Stimulated activated CD4-positive, alpha-beta T cell treated with anti-CD3 and anti-CD28 coated beads, Interleukin-12 subunit alpha, Interleukin-12 subunit beta, amount 100 ng/mL, for 48 hours (primary cell): ENCODE results near the gene MAP3K4.

Source experiments
- DNase-seq, 3 donors: peaks; one replicate each; pipeline ENCODE4 v3.0.0-alpha.2; 2020; ENCODE audit warnings: low read depth in 2 of 3, low spot score in 1 of 3

Gene MAP3K4, protein sequence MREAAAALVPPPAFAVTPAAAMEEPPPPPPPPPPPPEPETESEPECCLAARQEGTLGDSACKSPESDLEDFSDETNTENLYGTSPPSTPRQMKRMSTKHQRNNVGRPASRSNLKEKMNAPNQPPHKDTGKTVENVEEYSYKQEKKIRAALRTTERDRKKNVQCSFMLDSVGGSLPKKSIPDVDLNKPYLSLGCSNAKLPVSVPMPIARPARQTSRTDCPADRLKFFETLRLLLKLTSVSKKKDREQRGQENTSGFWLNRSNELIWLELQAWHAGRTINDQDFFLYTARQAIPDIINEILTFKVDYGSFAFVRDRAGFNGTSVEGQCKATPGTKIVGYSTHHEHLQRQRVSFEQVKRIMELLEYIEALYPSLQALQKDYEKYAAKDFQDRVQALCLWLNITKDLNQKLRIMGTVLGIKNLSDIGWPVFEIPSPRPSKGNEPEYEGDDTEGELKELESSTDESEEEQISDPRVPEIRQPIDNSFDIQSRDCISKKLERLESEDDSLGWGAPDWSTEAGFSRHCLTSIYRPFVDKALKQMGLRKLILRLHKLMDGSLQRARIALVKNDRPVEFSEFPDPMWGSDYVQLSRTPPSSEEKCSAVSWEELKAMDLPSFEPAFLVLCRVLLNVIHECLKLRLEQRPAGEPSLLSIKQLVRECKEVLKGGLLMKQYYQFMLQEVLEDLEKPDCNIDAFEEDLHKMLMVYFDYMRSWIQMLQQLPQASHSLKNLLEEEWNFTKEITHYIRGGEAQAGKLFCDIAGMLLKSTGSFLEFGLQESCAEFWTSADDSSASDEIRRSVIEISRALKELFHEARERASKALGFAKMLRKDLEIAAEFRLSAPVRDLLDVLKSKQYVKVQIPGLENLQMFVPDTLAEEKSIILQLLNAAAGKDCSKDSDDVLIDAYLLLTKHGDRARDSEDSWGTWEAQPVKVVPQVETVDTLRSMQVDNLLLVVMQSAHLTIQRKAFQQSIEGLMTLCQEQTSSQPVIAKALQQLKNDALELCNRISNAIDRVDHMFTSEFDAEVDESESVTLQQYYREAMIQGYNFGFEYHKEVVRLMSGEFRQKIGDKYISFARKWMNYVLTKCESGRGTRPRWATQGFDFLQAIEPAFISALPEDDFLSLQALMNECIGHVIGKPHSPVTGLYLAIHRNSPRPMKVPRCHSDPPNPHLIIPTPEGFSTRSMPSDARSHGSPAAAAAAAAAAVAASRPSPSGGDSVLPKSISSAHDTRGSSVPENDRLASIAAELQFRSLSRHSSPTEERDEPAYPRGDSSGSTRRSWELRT (N-terminal part only)

DNA sequence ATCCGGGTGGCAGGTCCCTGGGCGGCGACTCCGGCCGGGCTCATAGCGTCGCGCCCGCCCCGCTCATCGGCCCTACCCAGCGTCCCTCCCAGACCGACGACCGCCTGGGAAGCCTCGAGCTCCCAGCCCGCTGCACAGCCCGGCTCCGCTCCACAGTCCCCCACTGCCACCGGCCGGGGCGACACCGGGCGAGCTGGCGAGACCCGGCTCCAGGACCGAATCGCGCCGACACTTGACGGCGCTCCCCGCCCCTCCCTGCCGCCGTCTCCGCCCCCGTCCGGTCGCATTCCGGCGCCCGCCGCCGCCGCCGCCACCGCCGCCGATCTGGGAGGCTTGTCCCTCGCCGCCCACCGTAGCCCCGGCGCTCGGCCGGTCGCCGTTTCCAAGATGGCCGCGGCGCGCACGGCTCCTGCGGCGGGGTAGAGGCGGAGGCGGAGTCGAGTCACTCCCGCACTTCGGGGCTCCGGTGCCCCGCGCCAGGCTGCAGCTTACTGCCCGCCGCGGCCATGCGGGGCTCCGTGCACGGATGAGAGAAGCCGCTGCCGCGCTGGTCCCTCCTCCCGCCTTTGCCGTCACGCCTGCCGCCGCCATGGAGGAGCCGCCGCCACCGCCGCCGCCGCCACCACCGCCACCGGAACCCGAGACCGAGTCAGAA lies at the start of gene MAP3K4:
TSS of gene MAP3K4 (plus strand) at position 364 of the 655 bp plus-strand sequence. CDS start at position 527, 163 bp downstream.
- DNase-seq, result peak; percentile 67 to 81 (median 67)

DNA sequence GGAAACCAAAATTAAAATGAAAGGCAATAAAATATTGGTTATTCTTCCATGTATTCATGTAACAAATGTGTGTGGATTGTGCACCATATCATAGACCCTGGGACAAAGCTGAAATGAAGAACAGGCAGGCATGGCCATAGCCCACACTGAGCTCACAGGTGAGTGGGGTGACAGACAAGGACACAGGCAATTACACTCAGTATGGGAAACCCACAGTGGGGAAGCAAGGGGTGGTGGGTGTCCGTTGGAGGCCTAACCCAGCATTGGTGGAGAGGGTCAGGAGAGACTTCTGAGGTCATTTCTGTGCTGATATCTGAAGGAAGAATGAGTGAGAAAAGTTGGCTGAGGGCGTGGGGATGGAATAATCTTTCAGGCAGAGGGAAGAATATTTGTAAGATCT lies 47.6 kb upstream of the MAP3K4 start:
- no peak for DNase-seq

DNA sequence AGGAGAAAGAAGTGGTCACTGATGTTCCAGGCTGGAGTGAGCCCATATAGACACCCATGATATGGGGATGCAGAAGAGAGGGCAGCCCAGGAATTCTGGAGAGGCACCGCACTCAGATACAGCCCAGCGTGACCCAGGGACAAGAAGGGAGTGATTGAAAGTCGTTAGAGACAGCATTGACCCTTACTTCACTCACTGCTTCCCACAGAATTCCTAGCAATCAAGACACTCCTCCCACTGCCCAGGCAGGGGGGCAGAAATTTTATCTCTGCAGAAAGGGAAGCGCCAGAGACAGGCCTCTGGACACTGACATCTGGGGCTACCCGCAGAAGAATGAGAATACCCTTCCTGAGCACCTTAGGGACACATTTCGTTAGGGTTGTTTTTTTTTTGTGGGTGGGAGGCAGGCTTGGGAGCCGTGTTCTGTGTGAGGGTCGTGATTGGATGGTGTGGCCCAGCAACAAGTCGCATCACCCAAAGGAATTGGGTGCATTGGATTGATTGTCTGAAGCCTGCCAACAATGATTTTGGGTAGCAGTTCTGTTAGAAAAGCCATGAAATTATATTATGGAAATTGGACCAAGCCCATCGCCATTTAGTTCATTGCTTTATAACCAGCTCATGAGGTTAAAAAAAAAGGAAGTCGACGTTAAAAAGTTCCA lies 45.9 kb upstream of the MAP3K4 start:
- DNase-seq, result no peak

DNA sequence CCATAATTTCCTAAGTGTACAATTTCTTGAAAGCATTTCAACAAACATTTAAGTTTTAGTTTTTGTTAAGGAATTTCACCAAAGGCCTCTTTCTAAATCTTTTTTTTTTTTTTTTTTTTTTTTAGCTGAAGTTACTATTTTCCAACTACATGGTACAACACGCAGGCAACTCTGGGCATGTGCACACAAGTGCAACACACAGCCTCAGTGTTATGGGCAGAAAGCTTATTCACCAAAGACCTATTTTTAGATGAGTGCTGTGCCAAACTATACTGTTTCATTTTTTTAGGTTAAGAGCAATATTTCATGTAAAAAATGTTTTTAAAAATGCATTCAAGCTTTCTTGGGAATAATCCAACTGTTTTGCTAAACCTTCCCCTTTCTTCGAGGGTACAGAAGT lies 42.0 kb upstream of the MAP3K4 start:
- no peak for DNase-seq

DNA sequence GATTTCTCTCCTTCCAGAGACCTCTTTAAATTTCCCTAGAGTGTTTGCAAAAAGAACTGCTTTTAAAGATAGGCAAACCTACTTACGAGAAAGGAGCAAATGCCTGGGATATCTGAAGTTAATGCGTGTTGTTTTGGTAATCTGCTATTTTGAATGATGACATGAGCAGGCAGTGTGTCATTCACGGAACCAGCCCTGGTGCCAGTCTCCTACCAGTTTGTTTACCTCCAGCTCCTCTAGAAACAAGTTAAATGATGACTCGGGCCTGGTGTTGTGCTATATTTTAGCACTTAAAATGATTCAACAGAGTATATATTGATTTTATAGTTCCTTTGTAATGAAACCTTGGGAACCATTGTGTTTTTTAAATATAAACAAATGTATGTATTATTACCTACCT lies 41.1 kb upstream of the MAP3K4 start:
- no peak for DNase-seq

DNA sequence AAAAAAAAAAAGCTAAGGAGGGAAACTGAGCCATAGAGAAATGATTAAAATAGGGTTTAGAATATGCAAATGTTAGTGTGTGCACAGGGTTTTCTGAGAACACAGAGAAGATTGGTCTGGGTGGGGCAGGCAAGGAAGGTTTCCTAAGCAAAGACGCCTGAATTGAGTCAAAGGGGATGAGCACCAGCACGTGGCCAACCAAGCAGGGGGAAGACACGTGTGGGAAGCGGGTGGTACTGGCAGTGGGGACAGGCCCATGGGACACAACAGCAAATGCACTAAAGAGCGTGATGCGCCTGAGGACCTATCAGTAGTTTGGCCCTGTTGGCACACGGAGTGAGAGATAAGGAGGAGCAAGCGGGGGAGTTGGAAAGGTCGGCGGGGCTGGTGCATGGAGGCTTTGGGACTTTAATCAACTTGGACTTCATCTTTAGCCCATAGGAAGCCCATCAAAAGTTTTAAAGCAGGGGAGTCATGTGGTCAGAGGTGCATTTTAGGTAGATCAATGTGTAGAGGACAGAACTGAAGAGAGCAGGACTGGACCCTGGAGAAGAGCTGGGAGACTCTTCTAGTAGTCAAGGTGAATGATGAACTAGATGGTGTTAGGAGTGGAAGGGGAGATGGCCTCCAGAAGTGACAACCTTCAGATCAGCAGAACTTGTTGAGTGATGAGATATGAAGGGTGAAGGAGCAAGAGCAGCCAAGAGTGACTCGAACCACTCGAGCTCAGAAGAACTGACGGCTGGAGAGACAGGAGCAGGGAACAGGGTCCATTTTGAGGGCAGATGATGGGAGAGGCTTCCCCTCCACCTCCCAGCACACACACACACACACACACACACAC lies 40.2 kb upstream of the MAP3K4 start:
- DNase-seq, result no peak

DNA sequence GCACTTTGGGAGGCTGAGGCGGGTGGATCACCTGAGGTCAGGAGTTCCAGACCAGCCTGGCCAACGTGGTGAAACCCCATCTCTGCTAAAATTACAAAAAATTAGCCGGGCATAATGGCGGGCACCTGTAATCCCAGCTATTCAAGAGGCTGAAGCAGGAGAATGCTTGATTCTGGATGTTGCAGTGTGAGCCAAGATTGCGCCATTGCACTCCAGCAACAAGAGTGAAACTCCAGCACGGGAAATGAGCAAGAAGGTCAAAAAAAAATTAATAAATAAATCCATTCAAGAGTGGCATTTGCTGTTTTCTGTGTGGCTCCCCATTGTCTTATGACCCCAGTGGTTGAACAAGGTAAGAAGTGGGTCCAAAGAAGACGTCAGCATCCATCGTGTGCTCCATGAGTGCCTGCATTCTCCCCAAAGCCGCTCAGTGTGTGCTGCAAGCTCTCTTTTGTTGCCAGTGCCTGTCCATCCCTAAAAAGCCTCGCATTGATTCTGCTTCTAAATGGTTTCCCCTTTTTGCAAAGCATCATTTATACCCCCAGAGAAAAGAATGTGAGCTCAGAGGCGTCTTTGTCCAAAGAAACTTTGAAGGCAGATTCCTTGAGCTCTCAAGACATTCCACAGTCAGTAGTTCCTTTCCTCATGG lies 38.8 kb upstream of the MAP3K4 start:
- no peak for DNase-seq

DNA sequence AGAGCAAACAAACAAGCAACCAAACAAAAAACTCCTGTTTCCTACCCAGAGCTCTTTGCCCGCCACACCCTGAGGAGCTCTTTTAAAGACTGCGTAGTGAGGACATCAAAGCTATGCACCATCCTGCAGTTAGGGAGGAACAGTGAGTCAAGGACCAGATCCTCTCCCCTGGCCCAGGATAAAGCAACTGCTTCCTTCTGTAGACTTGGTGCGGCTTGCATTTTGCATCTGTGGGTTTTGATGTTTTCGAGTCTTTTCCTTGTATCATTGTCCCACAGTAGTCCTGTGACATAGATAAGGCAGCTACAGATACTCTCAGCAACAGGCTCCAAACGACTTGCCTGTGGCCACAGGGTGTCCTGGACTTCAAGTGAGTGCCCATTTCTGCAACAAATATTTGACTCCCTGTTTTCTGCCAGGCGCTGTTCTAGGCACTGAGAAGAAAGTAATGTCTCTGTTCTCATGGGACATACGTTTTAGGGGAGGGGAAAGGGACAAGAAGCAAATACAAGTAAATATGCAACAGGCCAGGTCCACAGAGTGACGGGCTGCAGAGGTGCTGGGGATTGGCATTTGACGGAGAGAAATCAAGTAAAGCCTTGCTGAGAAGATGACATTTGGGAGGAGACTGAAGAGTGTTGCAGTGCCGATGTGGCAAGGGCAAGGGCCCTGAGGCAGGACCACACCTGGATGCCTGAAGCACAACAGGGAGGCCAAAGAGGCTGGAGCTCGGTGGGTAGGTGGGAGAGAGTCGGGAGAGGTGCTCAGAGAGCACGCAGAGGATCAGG lies 35.9 kb upstream of the MAP3K4 start:
- no peak for DNase-seq

DNA sequence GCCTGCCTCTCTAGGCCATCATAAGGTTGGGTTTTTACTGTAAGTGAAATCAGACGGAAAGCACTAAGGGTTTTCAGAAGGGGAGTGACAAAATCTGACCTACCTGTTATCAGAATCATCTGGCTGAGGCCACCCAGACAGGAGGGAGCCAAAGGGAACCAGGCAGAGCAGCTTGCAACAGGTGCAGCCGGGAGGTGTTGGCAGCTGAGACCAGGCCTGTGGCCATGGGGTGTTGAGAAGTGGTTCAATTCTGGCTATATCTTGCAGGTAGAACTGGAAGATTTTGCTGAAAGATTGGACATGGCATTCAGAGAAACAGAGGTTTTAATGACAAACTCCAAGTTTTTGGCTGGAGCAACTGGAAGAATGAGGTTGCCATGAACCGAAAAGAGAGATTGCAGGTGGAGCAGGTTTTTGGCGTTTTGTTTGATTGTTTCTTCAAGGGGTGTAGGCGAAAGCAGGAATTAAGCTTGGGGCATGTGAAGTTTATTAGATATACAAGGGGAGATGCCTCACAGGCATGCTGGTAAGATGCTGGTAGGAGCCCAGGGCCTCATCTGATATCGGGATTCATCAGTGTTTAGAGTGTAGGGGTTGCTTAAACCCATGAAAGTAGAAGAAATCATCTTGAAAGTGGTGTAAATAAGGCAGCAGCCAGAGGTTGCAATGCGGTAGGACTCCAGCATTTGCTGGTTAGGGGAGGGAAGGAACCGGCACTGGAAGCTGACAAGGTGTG lies 35.1 kb upstream of the MAP3K4 start:
- DNase-seq, result no peak

DNA sequence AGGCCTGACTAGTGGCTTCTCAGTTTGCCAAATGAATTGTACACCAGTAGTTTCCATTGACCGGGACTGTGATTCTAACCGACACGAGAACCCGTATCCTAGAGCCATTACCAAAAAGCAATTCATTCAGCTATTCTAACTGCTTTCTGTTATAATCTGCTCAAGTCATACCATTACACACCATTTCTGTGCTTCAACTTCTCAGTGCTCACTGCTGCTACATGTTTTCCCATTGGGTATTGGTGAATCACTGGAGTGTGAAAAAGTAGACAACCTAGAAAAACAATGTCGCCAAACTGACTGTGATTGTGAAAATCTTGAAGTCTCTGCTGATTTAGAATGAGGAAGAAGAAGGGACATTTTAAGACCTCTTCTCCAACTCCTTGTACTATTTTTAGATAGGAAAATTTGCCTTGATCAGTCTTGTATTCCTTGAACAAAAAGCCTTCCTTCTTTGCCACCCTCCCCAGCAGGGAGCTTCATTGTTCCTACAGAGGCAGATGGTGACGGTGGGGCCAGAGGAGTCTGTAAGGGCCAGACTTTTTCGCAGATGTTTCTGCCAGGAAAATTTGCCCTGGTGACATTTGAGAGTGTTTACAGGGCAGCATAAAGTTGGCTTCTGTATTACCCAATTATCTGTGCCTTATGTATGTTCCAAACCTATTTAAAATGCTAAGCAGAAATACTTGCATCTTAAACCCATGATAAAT lies 31.7 kb upstream of the MAP3K4 start:
- no peak for DNase-seq

DNA sequence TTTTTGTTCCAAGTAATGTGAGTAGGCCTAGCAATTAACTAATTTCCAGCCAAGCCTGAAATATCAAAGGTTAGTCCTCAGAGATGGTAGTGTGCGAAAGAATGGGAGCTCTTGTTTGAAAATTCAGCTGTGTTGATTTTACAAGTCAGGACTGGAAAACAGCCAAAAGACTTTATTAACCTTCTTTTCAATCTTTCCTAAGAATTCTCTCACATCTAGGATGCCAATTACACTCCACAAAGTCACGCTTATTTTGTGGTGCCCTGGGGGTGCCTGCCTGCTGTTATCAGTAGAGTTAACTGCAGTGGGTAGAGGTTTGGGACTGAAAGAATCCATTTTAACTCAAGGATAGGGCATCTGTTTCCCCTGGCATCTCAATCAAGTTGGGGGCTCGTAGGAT lies 30.7 kb upstream of the MAP3K4 start:
- no peak for DNase-seq

DNA sequence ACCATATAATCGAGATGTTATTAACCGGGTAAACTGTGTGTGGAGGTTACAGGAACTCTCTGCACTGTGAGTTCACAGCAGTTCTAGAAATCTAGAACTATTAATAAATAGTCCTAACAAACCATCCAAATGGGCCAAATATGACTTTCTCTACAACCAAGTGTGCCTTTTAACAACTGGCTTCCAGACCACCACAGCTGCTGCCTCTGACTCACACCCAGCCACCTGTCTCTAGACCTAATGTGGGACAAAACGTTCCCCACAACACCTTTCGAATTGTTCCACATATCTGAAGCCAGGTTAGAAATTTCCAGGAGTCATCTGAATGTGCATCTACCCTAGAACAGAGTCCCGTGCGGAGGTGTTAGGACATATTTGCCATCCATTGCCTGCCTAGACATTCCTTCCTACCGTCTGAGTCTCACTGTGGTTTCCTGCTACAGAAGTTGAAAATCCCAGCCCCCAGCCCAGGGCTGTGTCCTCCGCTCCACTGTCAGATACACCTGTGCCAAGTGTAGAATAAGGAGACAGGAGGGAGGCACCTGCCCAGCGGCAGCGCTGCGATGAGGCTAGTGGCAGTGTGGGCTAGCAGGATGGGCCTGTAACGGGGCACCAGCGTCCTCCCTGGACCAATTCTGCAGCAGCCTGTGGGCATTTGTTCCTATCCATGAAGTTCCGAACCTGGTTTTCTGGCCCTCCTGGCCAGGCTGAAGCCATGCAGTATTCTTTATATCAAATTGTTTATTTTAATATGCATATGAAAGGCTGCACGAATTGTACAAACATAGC lies 28.5 kb upstream of the MAP3K4 start:
- DNase-seq, result no peak

DNA sequence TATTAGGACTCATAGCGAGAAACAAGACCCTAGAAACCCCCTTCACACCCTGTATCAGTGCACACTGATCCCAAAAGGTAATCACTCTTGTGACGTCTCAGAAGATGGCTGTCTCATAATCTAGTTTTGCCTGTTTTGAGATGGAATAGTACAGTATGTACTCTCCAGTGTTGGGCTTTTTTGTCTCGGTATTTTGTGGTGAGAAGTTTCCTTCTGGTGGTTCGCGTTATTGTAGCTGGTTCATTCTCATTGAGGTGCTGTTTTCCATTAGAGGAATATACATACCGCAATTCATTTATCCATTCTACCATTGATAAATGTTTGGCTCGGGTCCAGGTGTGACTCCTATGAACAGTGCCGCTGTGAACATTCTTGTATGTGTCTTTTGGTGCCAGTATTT lies 27.9 kb upstream of the MAP3K4 start:
- DNase-seq, result no peak

DNA sequence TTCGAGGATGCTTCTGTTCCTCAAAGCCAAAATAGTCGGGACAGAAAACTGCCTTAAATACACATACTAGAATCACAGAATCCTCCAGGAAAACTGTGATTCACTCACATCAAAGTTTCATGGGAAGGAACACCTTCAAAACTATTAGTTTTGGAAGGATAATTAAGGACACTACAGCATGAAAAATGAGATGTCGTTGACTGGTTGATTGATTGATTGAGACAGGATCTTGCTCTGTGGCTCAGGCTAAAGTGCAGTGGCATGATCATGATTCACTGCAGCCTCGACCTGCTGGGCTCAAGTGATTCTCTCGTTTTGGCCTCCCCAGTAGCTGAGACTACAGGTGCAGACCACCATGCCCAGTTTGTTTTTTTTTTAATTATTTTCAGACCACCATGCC lies 25.7 kb upstream of the MAP3K4 start:
- no peak for DNase-seq

DNA sequence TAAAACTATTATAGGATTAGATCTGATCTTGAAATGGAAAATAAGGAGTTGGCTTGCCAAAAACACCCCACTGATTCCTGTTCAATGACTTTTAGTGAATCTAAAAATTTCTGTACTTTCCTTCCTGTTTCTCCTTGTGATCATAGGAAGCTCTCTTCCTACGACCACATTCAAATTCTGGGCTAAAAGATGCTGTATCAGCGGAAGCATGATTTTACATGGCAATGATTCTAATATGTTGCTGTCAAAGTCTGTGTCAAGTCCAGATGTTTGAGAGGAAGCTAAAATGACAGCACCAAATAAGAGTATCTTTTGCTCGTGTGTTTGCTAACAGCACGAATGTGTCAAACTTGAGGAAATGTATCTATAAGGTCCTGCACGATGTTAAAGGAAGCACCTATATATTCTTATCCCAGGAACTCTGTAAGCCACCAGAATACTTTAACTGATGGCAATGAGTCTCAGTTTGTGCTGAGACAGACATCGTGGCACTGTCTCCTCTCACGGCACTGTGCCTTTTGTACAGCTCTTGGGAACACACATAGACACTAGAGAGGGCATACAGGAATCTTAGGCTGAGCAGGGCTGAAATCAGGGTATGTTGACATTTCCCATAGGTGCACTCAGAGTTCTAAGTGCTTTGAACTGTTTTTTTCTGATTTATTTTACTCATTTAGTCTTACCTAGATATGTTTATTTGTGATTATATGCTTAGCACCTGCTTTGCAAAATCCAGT lies 24.9 kb upstream of the MAP3K4 start:
- DNase-seq, result no peak
